Stimulated activated CD4-positive, alpha-beta T cell treated with anti-CD3 and anti-CD28 coated beads, Interleukin-12 subunit alpha, Interleukin-12 subunit beta, amount 100 ng/mL, for 48 hours (primary cell): ENCODE data around the gene CSF2RB.

Source experiments
- DNase-seq, 3 donors: peaks; one replicate each; pipeline ENCODE4 v3.0.0-alpha.2; 2020; ENCODE audit warnings: low read depth in 2 of 3, low spot score in 1 of 3

The CSF2RB gene

DNA sequence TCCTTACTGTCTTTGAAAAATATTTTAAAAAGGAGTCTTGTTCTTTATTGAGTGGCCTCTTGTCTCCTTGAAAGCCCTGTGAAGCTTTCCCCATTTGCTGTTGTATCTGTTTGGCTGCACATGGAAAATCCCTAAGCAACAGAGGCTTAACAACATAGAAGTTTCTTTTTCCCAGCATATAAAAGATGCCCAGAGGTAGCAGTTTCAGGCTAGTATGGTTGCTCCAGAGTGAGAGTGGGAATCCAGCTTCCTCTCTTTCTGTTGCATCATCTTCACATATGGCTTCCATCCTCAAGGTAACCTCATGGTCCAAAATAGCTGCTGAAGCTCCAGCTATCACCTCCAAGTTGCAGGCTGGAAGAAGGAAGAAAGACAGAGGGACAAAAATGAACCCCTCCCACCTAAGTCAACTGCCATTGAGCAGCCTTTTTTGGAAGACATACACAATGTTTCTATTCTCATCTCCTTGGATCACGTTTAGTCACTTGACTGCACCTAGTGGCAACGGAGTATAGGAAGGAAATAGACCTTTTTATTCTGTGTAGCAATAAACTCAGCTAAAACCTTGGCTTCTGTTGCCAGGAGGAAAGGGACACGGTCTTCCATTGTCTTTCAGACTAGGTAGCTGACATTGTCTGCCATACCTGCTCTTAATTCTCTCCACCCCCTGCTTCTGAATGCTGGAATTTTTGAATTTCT, 5.3 kb downstream of the CSF2RB start:
- DNase-seq, result no peak

DNA sequence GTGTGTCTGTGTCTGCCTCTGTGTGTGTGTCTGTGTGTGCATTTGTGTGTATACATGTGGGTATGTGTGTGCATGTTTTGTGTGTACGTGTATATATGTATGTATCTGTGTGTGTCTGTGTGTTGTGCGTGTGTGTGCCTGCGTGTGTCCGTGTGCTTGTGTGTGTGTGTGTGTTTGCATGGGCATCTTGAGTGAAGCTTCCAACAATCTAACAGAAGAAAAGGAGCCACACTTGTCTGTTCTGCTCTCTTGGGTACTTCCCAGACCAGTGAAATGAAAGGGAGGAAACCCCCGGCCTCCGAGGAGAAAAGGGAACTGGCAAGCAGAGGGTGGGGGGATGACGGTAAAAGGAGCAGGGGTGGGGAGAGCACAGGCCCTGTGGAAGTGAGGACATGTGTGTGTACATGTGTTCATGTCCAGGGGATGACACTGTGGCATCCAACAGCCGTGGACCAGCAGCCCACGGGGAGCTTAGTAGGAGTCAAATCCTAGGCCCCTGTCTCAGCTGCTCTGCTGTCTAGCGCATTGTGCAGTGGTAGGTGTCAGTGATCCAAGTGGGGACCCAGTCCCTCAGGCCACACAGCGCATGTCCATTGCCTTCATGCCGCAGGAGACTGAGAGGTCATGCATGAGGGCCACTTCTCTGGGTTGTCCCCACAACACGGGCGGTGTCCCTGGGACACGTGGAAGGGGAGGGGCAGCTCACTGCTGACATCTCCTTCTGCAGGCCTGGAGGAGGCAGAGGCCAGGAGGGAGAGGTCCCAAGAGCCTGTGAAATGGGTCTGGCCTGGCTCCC, 8.1 kb downstream of the CSF2RB start:
- no peak for DNase-seq

DNA sequence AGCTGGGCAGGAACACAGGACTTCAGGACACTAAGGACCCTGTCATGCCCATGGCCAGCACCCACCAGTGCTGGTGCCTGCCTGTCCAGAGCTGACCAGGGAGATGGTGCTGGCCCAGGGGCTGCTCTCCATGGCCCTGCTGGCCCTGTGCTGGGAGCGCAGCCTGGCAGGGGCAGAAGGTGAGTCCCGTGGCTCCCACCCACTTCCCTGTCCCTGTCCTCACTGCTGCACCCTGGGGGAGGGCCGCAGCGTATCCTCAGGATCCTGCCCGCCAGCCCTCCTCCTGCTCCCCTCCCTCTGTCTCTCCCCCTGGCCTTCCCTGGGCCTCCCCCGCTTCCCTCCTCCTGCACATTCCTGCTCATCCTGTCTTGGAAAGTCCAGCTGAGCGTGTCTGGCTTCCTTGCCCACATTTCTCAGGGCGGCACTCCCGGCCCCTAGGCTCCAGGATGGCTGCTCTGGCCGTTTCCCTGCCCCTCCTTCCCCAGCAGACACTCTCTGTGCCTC, 8.7 kb downstream of the CSF2RB start:
- DNase-seq, result no peak

DNA sequence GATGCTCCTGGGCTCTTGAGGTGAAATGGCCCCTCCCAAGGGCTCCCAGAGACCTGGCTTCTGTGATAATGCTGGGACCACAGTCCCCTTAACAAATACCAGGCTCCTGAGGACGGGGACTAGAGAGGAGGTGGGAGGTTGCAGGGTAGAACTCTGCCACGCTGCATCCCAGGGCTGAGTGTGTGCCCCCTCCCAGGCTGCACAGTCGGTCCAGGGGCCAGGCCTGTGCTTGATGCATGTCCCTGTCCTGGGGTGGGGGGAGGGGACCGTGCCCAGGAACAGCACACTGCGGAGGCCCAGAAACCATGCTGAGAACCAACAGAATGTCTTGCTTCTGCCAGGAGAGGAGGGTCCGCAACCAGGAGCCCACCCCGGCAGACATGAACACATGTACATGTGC, 9.3 kb downstream of the CSF2RB start:
- DNase-seq, result no peak

DNA sequence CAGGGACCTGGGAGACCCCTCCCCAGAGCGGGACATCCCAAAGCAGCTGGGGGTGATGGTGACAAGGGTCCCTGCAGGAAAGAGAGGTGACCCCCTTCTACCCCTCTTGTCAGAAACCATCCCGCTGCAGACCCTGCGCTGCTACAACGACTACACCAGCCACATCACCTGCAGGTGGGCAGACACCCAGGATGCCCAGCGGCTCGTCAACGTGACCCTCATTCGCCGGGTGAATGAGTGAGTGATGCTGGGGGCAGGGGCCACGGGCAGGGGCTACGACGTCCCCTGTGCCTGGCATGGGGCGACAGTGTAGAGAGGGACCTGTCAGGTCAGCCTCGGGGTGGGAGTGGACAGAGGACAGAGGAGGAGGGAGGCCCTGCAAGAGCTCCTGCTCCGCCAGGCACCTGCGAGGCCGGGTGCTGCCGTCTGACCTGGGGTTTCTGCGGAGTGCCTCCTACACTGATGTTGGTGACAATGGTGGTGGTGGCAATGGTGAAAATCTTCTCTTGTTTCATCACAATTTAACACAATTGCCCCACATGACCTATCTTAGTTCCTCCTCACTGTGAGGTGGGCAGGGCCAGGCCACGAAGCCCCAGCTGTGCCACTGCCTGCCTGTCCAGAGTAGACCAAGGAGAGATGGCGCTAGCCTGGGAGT, 9.8 kb downstream of the CSF2RB start:
- no peak for DNase-seq

DNA sequence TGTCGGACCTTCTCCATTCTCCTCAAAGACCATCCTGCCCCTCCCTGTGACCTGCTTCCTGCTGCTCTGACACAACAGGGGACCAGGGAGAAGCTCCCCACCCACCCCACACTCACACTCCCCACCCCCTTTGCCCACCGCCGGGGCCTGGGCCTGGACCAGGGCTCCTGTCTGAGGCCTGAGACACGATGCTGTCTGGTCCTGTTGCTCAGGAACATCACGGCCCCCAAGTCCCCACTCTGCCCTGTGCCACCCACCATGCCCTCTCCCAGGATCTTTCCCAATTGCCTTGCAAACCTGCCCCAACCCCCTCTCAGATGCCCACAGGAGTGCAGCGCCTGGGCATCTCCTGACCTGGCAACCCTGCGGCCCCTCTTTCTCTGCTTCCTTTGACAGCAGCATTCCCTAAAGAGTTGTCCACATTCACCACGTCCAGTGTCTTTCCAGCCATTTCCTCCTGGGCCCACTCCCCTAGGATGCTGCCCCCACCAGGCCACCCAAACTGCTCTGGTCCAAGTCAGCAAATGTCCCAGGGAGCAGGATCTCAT, 10.8 kb downstream of the CSF2RB start:
- no peak for DNase-seq

DNA sequence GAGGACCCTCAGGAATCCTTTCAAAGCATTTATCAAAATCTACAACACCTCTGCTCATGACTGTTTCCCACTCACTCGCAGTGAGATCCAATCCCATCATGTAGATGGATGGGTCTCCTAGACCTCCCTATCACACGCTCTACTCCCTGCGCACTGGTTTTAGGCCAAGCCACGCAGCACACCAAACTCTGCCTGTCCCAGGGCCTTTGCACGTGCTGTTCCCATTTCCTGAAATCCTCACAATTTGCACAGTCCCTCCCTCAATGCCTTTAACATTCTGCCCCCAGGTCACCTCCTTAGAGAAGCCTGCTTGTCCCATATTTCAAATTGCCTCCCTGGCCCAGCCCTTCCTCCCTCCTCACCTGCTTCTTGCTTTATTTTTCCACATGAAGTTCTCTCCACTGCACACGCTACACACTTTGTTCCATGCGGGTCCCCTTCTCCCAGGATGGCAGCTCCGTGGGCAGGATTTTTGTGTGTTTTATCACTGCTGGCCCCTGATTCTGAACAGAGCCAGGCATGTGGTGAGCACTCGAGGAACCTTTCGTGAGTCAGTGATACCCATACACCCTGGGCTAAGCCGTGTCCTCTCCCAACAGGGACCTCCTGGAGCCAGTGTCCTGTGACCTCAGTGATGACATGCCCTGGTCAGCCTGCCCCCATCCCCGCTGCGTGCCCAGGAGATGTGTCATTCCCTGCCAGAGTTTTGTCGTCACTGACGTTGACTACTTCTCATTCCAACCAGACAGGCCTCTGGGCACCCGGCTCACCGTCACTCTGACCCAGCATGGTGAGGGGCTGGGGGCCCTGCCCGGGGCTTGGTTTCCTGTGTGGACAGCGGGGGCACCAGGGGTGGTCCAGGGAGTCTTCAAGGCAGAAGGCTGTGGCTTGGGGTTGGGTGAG, 12.2 kb downstream of the CSF2RB start:
- DNase-seq, result no peak

DNA sequence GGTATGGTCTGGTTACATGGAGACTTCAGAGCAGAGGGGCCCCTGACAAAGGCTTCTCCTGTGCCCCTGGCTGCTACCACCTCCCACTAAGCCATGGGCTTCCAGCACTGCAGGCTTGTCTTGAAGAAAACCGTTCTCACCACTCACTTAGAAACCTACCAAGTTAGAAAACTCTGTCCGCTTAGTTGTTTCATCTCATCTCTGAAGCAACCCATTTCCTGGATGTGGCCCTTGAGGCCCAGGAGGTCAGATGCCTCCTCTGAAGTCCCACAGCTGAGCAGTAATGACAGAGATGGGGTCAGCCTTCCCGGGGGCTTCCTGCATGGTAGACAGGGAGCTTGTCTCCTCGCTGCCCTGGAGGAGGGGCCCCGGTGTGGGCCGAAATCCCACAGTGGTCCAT, 12.9 kb downstream of the CSF2RB start:
- no peak for DNase-seq

DNA sequence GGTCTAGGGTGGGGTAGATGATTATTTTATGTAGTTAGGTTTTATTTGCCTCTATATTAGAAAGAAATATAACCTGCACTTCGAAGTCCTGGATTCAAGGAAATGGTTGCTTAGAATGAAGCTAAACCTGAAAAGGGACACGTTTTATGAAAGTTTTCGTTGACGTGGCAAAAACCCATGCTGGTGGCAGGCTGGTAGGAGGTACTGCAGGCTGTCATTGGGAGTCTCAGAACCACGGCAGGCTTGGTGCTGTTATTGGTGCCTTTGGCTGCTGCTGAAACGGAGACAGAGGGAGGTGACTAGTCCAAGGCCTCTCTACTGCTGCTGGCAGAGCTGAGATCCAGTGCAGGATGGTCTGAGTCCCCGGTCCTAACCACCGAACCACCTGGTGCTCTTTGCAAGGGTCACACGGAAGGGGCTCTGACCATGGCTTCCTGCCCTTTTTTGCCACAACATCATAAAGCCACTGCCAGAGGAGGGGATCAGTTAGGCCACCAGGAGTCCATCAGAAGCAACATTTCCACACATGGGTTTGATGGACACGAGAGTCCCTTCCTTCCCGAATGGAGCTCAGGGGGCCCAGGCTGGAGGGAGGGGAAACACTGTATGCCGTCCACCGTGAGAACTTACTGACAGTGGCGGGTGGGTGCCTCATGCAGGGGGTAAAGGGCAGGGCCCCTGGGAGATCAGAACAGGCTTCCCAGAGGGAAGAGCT, 13.4 kb downstream of the CSF2RB start:
- DNase-seq, result no peak

DNA sequence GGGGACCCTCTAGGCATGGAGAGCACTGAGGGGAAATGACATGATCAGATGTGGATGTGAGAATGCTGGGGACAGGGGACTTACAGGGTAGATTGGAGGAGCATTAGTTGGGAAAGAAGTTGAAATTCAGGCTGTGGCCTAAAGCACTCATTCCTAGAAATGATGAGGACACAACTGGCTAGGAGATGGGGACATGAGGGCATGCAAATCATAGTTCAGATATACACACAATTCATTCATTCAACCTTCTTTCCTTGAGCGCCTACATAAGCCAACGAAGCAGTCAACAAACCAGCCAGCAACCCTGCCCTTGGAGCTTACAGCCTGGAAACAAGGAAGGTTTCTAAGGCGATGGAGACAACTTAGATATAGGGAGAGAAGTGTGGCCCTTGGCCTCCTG, 14.2 kb downstream of the CSF2RB start:
- no peak for DNase-seq

DNA sequence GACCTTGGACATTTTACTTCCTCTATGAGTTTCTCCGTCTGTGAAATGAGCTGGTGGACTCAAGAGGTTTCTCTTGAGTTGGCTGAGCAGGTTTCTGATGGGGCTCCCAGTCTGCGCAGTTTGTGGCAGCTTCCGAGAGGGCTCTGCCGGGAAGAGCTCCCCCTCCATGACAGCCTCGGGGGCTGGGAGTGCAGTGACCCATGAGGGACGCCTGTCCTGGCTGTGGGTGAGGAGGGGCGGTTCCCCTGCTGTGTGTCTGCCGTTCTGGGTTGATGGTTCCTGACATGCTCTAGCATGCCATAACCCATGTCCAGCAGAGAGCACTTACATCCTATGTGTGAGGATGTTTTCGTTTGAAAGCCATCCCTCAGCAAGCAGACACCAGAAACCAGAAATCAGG, 14.8 kb downstream of the CSF2RB start:
- DNase-seq, result no peak

DNA sequence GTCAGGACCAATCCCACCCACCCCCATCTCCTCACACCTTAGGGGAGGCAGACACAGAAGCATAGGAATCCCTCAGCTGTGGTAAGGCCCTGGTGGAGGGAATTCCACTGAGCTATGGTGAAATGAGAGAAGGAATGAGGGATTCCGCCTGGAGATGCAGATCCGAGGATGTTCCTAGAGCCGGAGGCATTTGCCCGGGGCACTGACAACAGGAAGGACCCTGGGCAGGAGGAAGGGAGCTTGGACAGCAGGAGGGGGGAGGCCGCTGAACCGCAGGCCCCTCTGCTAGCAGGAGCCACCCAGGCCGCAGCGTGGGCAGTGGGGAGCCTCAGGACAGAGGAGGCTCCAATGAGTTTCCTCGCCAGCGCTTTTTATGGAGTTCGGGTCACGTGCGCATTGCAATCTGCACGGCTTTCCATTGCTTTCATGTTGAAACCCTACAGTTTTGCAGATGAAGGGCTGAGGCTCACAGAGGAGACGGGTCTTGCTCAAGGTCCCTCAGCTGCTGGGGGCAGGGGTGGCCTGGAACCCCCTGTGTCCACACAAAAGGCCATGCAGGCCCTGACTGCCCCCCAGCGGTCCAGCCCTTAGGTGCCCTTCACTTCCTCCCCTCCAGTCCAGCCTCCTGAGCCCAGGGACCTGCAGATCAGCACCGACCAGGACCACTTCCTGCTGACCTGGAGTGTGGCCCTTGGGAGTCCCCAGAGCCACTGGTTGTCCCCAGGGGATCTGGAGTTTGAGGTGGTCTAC, 15.5 kb downstream of the CSF2RB start:
- no peak for DNase-seq

DNA sequence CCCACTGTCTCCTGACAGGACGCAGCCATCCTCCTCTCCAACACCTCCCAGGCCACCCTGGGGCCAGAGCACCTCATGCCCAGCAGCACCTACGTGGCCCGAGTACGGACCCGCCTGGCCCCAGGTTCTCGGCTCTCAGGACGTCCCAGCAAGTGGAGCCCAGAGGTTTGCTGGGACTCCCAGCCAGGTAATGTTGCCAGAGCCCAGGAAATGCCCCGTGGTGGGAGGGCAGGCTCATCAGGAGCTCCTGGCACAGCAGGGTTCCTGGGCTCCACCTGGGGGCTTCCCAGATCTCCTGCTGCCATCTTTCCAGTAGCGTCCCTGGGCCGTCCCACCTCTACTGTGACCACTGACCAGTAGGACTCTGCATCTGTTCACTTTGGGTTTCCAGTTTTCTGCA, 16.2 kb downstream of the CSF2RB start:
- DNase-seq, result no peak

DNA sequence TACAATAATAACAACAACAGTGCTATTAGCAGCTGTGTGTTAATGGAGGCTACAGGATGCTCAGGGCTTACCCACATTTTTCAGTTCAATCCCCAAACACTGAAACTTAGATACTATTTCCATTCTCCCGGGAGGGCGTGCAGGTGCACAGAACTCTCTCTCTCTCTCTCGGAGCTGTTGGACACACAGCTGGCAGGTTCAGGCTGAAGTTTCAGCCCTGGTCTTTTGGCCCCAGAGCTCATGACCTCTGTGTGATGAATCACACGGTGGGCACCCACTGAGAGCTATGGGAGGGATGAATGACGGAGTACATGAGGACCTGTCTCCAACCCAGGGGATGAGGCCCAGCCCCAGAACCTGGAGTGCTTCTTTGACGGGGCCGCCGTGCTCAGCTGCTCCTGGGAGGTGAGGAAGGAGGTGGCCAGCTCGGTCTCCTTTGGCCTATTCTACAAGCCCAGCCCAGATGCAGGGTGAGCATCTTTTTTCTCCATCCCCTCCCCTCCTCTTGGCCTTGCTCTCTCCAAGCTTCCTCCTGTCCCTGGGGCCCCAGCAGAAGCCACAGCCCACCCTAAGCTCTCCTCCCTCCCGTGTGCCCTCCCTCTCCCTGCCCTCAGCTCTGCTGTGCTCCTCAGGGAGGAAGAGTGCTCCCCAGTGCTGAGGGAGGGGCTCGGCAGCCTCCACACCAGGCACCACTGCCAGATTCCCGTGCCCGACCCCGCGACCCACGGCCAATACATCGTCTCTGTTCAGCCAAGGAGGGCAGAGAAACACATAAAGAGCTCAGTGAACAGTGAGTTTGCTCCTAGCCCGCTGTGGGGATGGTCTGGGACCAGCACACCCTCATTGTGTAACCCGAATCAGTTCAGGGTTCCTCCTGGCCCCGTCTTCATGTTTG, 16.9 kb downstream of the CSF2RB start:
- no peak for DNase-seq

DNA sequence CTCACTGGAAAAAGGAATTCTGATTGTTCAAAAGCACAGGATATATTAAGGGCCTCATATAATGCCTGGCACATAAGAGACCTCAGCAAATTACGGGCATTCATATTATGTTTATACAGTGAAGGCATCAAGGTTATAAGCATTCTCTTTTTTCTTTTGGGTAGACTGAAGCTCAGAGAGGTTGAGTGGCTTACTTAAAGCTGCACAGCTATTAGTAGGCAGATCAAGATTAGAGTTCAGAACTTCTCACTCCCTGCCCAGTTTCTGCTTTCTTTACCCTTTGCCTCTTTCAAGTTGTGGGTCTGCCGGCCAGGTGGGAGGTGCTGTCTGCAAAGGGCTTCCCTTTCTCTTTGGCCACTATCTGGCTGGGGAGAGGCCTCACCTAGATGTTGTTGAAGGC, 18.0 kb downstream of the CSF2RB start:
- DNase-seq, result no peak

DNA sequence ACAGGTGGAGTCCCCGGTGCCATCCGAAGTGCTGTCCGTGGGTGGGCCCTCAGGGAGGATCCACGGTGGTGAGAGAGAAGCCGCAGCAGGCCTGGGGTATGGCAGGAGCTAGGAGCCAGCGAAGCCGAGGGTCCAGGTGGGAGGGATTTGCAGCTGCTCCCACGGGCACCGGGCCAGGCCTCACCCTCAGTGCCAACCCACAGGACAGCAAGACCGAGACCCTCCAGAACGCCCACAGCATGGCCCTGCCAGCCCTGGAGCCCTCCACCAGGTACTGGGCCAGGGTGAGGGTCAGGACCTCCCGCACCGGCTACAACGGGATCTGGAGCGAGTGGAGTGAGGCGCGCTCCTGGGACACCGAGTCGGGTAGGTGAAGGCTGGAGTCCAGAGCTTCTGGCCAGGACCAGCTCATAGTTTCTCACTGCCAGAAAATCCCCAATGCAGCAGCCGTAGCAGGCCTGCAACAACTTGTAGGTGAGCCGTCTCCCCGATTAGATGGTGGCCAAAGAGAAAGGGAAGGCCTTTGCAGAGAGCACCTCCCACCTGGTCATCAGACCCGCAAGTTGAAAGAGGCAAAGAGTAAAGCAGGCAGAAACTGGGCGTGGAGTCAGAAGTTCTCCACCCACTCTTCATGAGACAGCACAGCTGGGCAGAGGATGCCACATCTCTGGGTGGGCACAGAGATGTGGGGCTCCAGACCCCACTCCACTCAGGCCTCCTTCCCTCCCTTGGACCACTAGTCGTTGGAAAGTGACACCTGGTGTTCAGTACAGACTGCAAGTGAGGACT, 20.4 kb downstream of the CSF2RB start:
- no peak for DNase-seq

DNA sequence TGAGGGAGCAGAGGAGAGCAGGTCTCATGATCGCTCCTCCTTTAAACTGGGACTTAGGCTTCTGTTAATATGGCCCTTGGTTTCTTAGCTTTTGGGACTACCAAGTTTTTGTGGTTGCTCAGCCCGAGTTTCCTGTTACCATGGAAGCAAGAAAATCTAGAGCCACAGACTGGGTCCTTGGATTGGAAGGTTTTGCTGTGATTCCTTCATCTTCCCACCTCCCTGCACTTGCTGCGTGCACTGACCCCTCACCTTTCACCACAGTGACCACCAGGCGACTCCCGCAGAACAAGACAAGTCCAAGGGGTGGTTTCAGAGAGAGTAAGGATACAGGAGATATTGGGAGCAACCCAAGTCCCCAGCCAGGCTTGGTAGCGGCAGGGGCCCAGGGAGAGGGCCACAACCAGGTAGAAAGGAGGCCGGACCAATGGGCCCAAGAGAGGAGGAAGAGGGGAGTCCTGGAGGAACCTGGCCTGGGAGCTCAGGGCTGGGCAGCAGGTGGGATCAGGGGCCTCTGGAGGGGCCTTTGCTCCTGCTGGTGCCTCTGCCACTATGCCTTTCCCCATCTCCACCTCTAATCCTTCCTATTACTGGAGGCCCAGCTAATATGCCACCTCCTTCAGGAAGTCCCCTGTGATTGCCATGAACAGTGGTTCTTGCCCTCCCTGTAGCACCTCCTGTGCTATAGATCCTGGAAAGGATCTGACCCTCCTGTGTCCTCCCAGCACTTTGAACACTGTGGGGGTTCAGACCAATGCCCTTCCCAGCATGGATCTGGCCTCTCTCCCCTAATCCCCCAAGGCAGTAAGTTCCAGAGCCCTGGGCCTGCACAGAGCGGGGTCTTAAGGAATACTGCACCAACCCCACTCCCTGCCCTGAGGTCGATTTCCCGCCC, 21.2 kb downstream of the CSF2RB start:
- no peak for DNase-seq
